Measurements from ENCODE around the gene SRSF4. TPM values are rescaled to one million over a fixed set of nuclear protein-coding genes. Genes with fewer than 3 reads are reported as not detected.
"Not testable (repeated sequence)": the region's sequence is repeated elsewhere in the genome, so short reads cannot be mapped to it uniquely, and the experiment has no call there.

Gene SRSF4
- total RNA-seq, 1 donor from 2014 or later: 120 TPM

DNA sequence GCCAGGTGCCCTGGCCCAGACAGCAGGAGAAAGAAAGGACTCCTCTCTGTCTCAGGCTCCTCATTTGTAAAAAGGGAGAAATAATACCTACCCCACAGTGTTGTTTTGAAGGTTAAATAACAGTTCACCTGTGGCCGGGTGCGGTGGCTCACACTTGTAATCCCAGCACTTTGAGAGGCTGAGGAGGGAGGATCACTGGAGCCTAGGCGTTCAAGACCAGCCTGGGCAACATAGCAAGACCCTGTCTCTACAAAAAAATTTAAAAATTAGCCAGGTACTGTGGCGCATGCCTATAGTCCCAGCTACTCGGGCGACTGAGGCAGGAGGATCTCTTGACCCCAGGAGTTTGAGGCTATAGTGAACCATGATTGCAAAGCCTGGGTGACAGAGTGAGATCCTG is 55.5 kb downstream of the SRSF4 start:
- intact Hi-C loops (cut with micrococcal nuclease): loop anchor here (10.0 kb wide), 1 partner anchor 211 kb away; the partner anchor contains the start of gene EPB41

DNA sequence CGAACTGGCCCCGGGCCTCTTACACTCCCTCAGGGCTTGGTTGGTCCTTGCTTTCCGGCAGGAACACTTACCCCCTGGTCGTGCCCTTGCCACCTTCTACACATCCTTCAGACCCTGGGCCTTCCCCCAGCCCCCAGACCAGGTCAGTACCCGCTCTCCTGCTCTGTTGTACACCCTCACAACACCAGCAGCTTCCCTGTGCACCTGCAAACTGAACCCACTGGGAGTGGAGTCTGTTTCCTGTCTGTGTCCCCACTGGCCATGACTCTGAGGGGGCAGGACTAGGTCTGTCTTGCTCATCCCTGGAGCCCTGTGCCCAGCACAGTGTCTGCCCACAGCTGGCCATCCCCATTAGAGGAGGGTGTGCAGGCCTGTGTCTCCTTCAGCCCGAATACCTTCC is 55.9 kb downstream of the SRSF4 start:
- intact Hi-C loops (cut with micrococcal nuclease): loop anchor here (10.0 kb wide), 1 partner anchor 211 kb away; the partner anchor contains the start of gene EPB41

DNA sequence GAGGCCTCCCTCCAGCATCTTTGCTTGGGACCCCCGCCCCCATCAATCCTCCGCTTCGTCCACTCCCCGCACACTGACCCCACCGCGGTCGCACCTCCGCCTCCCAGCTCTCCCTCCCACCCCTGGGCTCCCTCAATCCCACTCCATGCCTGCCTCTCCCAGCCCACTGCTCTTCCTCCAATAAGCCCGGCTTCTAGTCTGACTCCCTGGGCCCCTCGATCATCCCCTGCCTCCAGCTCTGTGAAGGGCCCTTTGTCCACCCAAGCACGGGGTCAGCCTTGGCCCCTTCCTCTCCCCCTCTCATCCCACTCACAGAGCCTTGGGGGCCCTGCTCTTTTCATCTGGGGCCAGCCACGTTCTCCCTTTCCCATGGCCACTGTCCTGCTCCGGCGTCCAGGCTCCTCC is 56.5 kb downstream of the SRSF4 start:
- intact Hi-C loops (cut with micrococcal nuclease): loop anchor here (10.0 kb wide), 1 partner anchor 210 kb away; the partner anchor contains the start of gene EPB41

DNA sequence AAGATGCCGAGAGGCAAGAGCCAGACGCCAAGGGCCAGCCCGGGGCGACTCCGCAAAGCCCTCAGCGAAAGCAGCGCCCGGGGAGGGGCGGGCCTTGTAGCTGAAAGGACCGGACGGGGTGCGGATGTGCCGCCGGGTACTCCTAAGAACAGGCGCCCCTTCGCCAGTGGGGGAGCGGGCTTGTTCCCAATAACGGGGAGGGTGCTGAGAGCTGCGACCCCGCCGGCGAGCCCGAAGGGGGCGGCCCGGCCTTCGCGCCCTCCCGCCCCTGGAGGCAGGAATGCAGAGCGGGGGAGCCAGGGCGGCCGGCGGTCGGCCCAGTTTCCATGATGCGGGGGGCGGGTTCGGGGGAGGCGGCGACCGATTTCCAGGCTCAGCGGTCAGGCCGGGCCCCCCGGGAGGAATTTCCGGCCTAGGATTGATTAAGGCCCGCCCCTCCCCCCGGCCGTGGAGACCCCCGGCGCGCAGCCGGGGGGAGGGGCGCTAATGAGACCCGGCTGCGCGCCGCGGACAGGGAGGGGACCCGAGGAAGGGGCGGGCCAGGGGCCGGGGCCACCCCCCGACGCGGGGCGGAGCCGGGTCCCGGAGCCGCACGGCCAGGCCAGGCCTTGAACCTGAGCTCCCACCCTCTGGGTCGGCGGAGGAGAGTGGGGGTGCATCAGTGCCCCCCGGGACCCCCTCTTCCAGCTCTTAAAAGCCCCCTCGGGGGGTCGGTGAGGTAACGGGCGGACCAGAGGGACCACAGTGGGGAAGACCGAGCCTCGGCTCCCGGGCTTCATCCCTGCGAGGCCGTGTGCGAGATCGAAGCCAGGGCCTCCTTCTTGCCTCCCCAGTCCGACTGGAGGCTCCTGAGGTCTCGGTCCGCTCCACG is 57.1 kb downstream of the SRSF4 start:
- intact Hi-C loops (cut with micrococcal nuclease): loop anchor here (5.0 to 10.0 kb wide), 3 partner anchors 58 to 337 kb away; partner anchors contain the start of genes EPB41 and SRSF4

DNA sequence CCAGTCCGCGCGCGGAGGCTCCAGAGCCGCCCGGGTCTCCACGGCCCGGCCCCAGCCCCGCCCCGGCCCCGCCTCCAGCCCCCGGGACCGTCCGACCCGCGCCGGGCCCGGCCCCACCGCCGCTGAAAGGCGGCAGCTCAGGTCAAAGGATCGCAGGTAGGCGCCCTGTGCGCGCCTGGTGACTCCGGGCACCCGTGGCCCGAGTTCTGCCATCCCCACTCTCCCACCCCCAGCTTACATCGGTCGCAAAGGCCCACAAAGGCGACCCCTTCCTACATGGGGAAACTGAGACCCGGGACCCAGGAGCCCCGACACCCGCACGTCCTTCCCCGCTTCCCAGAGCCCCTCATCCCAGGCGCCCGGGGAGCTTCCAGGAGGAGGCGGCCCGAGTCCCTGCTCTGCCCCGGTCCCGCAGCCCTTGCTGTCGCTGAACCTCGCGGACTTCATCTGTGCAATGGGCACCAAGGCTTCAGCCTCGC is 57.8 kb downstream of the SRSF4 start, which contains the start of gene TMEM200B:
Gene TMEM200B (minus strand): TSS at position 17 of the 479 bp plus-strand sequence. CDS start 2,075 bp downstream, outside the sequence.
- intact Hi-C loops (cut with micrococcal nuclease): loop anchor here (5.0 to 10.0 kb wide), 3 partner anchors 58 to 337 kb away; partner anchors contain the start of genes EPB41 and SRSF4

DNA sequence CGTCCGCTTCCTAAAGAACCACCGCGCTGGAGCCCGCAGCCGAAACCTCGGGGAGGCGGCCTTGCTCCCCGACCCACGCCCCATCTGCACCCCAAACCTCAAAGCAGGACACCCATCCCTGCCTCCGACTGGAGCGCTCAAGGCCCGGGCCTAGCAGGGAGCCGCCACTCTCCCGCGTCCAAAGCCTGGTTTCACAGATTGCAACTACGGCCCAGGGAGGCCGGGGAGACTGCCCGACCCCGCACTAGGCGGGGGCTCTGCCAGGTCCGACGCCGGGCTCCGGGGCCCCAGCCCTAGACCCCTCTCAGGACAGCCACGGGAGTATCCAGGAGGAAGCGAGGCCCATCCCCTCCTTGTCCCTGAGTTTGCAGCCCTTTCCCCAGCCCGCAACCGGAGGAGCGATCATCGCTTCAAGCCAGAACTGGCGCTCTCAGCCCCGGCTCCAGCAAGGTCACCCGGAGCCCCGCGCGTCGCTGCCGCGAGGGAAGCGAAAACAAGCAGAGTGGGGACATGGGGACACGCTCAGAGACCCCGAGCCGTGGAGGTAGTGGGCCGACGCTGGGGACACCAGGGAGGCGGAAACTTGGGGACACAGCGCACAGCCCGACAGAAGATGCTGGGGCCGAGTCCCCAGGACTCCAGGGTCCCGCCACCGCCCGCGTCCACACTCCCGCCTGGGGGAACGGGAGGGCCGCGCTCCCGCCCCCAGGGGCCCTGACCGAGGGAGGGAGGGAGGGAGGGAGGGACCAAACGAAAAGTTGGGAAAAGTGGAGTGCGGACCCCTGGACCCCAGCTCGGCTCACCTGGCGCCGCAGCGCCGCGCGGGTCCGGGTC is 58.4 kb downstream of the SRSF4 start:
- intact Hi-C loops (cut with micrococcal nuclease): loop anchor here (5.0 to 10.0 kb wide), 3 partner anchors 59 to 336 kb away; partner anchors contain the start of genes EPB41 and SRSF4

DNA sequence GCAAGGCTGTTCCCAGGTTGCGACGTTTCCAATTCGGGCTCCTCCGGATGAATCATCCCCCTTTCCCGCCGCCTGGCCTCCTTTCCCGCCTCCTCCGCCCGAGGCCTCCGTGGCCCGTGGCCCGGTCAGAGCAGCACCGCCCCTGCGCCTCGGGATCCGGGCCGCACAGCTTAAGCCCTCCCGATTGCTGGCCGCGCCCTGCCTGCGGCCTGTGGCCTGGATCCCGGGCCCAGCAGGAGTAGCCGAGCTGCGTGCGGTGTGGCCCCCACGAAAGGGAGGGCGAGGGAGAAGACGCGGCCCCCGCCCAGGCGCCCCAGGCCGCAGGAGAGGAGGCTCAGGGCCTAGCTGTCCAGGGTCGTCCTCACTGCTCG is 59.0 kb downstream of the SRSF4 start:
- intact Hi-C loops (cut with micrococcal nuclease): loop anchor here (5.0 to 10.0 kb wide), 3 partner anchors 60 to 335 kb away; partner anchors contain the start of genes EPB41 and SRSF4

DNA sequence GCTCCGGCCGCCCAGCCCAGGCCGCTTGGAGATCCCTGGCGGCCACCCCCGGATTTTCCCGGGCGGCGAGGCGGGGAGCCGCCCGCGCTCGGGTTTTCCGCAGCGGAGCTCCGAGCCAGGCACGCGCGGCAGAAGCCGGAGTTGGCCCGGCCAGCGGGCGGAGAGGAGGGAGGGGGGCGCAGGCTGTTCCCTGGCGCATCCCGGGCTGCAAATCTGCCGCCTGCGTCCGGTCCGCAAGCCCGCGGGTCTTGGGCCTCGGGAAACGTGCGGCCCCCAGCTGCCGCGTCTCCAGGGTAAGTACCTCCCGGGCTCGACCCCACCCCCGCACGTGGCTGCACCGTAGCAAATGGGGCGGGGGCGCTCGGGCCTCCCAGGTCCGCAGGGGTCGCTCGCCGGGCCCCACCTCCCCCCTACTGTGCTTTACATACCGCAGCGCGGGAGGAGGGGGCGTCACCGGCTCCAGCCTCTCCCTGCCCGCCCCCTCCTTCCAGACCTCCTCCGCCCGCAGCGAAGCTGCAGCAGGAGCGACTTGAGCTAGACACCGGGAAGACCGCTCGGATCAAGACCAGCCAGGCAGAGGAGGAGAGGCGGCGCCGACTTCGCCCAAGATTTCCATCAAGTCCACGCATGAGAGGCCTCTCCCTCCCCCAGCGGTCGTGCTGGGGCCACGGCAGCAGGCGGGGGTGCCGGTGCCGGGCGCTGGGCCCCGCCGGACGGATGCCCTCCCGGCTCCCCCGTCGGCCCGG is 59.6 kb downstream of the SRSF4 start:
- intact Hi-C loops (cut with micrococcal nuclease): loop anchor here (1.0 to 10.0 kb wide), 5 partner anchors 60 to 335 kb away; partner anchors contain the start of genes EPB41 and SRSF4

DNA sequence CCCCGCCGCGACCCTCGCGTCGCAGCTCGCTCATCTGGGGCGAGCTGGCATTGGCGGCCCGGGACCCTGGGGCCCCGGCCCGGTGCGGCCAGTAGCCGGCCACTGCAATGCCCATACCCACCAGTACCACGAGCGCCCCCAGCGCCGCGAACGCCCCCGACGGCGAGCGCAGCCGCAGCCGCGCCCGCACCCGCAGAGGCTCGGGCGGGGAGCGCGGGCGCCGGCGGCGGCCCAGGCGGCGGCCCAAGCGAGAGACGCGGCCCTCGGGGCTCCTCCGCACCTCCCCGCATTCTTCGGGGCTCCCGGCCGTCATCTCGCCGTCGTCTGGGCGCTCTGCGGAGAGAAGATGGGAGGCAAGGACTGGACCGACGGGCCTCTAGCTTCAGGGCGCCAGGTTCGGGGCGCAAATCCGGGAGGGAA is 60.2 kb downstream of the SRSF4 start:
- intact Hi-C loops (cut with micrococcal nuclease): loop anchor here (1.0 to 10.0 kb wide), 5 partner anchors 61 to 334 kb away; partner anchors contain the start of genes EPB41 and SRSF4

DNA sequence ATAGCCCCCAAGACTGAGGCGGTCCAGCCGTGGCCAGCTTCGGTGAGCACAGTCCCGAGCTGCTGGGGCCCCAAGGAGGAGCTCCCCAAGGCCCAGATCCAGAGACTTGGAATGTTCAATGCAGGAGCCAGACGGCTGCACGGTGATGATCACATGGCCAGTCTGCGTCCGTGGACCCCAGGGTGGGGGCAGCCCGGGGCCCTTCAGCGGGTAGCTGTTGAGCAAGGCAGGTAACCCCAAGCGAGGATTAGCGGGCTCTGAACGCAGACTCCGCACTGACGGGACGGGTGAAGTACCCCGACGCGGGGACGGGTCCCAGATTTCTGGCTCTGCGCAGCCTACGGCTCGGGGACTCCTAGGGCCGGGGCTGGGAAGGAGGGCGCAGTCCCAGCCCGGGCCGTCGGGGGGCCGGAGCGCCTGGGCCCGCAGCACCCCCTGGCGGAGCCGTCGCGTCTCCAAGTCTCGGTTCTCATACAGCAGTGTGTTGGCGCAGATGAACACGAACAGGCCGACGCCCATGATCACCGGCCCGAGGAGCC is 60.7 kb downstream of the SRSF4 start:
- intact Hi-C loops (cut with micrococcal nuclease): loop anchor here (1.0 to 10.0 kb wide), 5 partner anchors 61 to 334 kb away; partner anchors contain the start of genes EPB41 and SRSF4

DNA sequence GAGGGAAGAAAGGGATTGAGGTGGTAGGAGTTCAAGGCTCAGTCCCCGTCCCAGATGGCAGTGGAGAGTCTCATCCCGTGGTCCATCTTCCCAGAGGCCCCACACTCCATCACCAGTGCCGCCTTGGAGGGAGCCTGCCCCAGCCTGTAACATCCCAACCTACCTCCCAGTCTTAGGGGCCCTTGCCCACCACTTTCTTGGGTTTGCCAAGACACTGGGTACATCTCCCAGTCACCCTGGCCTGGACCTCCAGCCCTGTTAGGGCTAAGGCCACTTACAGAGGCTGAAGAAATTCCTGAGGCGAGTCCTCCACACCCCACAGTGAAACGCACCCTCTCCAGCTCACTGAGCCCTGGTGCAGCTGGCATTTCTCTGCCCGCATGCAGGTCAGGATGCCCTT is 61.3 kb downstream of the SRSF4 start:
- intact Hi-C loops (cut with micrococcal nuclease): loop anchor here (2.0 to 10.0 kb wide), 4 partner anchors 62 to 333 kb away; partner anchors contain the start of genes EPB41 and SRSF4

DNA sequence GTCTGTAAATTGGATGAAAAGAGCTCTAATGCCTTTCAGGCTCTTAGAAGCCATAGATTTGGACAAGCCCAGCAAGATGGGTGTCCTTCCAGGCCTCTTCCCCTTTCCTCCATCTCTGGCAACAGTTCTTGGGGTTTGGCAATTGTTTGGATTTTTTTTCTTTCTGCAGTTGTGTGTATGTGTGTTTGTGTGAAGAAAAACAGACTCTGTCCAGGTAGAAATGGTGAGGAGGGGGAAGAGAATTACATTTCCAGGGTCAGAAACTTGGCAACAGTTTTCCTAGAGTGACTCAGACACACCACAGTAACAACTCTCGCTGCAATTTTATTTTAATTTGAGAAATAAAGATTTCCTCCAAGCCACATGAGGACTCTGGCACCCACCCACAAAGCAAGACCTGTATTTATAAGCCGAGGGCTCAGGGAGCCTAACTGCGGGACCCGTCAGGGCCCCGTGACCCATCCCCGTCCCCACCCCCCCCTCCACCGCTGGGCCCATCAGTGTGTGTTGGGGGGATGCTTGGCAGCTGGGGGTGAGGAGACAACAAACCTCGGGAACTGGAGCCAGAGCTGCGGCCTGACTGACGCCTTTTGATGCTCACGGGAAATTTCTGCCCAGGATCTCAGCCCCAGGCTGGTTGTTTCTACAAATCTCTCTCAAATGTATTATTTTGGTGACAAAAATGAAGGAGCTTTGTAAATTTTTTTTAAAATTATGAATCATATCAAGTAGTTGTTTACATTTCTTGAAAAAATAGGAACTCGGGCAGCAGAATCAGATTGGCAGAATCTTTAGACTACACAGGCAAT is 62.4 kb downstream of the SRSF4 start:
- intact Hi-C loops (cut with micrococcal nuclease): no loop called here

DNA sequence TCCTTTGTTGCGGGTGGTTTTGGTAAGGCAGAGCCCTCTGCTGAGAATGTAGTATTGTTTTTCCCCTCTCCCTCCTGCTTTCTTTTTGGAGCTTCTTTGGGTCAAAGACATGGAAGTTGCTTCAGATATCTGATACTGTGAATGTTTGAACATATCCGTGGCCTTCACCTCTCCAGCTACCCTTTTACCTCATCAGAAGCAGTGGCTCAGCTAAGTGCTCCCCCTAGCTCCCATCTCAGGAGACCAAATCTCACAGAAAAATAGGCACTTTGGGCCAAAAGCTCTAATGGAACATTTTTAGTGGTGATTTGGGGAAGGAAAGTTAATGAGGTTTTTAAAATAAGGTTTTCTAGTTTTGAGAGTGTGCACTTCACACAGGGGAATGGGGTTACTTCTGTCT is 64.3 kb downstream of the SRSF4 start:
- intact Hi-C loops (cut with micrococcal nuclease): no loop called here

DNA sequence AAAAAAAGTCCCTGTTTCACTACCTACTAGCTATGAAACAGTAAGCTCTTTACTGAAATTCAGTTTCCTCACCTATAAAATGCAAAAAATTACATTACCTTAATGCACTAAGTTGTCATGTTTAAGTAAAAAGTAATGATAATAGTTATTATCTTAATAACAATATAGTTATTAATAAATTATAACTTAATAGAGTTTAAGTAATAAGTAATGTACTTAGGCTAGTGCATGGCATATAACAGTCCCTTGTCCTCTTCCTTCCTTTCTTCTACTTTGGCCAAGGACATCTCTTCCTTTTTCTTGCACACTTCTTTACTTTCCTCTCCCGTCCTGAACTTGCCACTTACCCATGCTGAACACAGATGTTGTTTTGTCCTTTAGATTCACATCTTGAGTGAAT is 67.0 kb downstream of the SRSF4 start:
- intact Hi-C loops (cut with micrococcal nuclease): no loop called here

DNA sequence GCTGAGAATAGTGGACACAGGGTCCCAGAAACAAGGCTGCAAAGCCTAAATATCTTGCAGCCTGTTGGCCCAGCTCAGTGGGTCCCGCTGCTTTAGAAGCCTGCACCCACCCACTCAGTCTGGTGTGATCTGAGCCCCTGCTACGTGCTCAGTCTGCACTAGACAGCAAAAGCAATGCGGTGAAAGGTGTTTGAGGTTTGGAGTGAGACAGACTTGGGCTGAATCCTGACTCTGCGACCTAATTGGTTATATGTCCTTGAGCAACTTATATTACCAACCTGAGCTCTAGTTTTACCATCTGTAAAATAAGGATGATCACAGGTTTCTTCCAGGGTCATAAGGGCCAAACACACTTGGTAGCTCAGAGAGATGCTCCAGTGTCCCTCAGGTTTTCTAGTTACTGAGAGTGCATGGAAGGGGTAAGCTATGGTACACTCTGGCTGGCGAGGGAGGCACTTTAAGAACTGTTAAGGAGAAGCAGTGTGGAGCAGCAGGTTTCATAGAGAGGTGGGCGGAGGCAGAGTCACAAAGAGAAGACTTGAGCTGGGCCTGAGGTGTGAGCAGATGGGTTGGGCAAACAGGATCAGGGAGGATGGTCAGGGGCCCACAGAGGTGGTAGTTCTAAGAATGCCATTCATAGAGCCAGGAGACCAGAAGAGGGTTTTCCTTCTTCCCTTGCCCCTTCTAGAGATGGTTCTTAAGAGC is 68.1 kb downstream of the SRSF4 start:
- intact Hi-C loops (cut with micrococcal nuclease): no loop called here

DNA sequence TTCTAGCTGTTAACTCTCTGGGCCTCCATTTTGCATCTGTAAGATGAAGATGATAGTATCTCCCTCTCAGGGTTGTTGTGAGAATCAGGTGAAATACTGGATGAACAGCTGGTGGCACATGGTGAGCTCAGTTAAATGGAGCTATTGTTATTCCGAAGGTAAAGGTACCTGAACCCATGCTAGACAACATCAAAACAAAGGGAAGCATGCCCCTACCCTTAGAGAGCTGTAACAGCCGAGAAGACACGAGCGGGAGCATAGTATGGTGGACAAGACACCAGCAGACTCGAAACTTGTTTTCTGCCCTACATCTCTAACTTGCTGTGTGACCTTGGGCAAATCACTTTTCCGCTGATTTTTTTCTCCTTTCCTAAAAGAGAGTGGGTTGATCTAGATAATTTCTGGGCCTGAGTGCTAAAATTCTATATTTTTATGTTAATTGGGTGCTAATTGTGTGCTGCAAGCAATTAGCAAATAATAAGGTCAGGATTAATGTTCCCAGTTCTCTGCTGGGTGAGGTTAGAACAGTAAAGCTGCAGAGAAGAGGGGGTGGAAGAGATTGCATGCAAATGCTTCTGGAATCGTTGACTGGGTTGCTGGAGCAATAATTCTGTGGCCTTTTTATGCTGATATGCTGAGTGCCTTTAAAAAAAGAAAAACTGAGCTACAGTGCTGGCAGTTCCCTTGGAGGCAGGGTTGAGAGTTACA is 68.8 kb downstream of the SRSF4 start:
- intact Hi-C loops (cut with micrococcal nuclease): no loop called here

DNA sequence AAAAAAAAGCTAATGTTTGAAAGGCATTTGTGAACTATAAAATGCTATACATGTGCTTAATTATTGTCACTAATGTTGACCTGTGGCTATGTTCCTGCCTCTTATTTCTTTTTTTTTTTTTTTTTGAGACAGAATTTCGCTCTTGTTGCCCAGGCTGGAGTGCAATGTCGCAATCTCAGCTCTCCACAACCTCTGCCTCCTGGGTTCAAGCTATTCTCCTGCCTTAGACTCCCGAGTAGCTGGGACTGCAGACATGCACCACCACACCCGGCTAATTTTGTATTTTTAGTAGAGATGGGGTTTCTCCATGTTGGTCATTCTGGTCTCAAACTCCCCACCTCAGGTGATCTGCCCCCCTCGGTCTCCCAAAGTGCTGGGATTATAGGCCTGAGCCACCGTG is 73.7 kb downstream of the SRSF4 start:
- intact Hi-C loops (cut with micrococcal nuclease): not testable (repeated sequence)

DNA sequence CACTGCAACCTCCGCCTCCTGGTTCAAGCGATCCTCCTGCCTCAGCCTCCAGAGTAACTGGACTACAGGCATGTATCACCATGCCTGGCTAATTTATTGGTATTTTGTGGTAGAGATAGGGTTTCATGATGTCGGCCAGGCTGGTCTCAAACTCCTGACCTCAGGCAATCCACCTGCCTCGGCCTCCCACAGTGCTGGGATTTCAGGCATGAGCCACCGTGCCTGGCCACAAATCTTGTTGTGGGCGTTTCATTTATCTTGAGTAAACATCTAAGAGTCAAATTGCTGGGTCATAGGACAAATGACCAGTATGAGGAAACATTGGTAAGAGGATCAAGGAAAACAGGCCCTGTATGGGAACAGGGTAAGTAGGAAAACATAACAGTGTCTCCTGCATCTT is 75.9 kb downstream of the SRSF4 start:
- intact Hi-C loops (cut with micrococcal nuclease): no loop called here
